Measurements from ENCODE around the gene IGFL4. TPM values are rescaled to one million over a fixed set of nuclear protein-coding genes. Genes with fewer than 3 reads are reported as not detected.

The IGFL4 gene
- total and polyA plus RNA-seq, 9 of the 15 experiments (the other 6 are each of a cell fraction or from before 2014, with no cell fraction given) = not detected

DNA sequence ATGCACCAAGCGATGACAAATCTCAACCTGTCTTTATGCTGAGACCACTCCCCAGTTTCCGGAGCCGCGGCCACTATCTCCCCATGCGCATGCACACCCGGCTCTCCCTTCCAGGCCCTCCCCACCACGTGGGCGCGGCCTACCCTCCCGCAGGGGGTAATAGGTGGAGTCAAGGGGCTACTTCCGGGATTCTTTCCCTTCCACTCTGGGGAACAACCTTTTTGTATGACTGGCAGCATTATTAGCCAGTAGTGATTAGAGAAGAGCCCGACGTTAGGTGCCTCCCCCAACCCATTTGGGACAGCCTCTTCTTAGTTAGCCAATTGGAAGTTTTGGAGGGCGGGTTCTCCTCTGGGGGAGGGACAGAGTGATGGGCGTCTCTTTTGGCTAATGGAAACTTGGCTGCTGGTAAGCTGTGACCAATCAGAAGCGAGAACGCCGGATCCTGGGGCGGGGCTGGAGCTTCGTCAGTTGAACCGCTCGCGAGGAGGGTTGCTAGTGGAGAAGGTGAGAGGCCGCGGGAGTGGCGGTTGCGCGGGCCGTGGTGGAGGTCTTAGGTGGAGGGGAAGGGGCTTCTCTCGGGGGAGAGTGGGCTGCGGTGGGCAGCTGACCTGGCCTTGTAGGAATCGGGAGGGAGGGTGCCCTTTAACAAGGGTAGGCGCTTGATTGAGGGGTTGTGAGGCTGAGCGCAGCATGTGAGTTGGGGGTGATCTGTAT is 45.6 kb downstream of the IGFL4 start, which contains the start of gene CCDC61 (continued):
- TF ChIP-seq, protein P1, sequence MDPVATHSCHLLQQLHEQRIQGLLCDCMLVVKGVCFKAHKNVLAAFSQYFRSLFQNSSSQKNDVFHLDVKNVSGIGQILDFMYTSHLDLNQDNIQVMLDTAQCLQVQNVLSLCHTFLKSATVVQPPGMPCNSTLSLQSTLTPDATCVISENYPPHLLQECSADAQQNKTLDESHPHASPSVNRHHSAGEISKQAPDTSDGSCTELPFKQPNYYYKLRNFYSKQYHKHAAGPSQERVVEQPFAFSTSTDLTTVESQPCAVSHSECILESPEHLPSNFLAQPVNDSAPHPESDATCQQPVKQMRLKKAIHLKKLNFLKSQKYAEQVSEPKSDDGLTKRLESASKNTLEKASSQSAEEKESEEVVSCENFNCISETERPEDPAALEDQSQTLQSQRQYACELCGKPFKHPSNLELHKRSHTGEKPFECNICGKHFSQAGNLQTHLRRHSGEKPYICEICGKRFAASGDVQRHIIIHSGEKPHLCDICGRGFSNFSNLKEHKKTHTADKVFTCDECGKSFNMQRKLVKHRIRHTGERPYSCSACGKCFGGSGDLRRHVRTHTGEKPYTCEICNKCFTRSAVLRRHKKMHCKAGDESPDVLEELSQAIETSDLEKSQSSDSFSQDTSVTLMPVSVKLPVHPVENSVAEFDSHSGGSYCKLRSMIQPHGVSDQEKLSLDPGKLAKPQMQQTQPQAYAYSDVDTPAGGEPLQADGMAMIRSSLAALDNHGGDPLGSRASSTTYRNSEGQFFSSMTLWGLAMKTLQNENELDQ (CRISPR knock-in tag; IDR thresholded peaks at IDR 0.05; ENCODE audit: borderline replicate concordance) = no peak
- no peak for TF ChIP-seq NELFE (IDR thresholded peaks at IDR 0.05; ENCODE audit: insufficient read depth, insufficient read length)
- TF ChIP-seq MCM3 (IDR thresholded peaks at IDR 0.05) = no peak
- peak in 1 of 2 experiments; percentile 59; a peak in 1 of 4 replicates for TF ChIP-seq TEAD1 (CRISPR knock-in tag; IDR thresholded peaks at IDR 0.05)
- peak; percentile 88 for TF ChIP-seq CHD2 (IDR thresholded peaks at IDR 0.05; ENCODE audit: low read depth, low read length)
- TF ChIP-seq KLF6 (CRISPR knock-in tag; IDR thresholded peaks at IDR 0.05; ENCODE audit: borderline replicate concordance) = 0 out of 2 replicates have a peak, but pooled peaks have one; percentile 28
- no peak for TF ChIP-seq SMARCB1 (IDR thresholded peaks at IDR 0.05; ENCODE audit: insufficient read length, low read depth)
- peak; percentile 86 for TF ChIP-seq OTX1 (CRISPR knock-in tag; IDR thresholded peaks at IDR 0.05)
- TF ChIP-seq ERF (CRISPR knock-in tag; IDR thresholded peaks at IDR 0.05) = 0 out of 2 replicates have a peak, but pooled peaks have one; percentile 72
- TF ChIP-seq ZEB2 (IDR thresholded peaks at IDR 0.05) = no peak
- no peak for TF ChIP-seq PHB (CRISPR knock-in tag; IDR thresholded peaks at IDR 0.05)
- TF ChIP-seq DPF2 (IDR thresholded peaks at IDR 0.05) = no peak
- TF ChIP-seq, protein P2, sequence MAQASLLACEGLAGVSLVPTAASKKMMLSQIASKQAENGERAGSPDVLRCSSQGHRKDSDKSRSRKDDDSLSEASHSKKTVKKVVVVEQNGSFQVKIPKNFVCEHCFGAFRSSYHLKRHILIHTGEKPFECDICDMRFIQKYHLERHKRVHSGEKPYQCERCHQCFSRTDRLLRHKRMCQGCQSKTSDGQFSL (CRISPR knock-in tag; IDR thresholded peaks at IDR 0.05) = no peak
- TF ChIP-seq, protein P2 (tag; IDR thresholded peaks at IDR 0.05) = no peak
- TF ChIP-seq ZNF282 (CRISPR knock-in tag; IDR thresholded peaks at IDR 0.05) = no peak
- TF ChIP-seq, protein P3, sequence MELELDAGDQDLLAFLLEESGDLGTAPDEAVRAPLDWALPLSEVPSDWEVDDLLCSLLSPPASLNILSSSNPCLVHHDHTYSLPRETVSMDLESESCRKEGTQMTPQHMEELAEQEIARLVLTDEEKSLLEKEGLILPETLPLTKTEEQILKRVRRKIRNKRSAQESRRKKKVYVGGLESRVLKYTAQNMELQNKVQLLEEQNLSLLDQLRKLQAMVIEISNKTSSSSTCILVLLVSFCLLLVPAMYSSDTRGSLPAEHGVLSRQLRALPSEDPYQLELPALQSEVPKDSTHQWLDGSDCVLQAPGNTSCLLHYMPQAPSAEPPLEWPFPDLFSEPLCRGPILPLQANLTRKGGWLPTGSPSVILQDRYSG (tag; conservative IDR thresholded peaks at IDR 0.05; ENCODE audit: low read depth) = no peak
- TF ChIP-seq RUNX1 (IDR thresholded peaks at IDR 0.05; ENCODE audit: low read depth) = no peak
- no peak for TF ChIP-seq PTTG1 (tag; IDR thresholded peaks at IDR 0.05; ENCODE audit: low read depth)
- TF ChIP-seq NRF1 (conservative IDR thresholded peaks at IDR 0.05 in 1 of 2, IDR thresholded peaks at IDR 0.05 in 1 of 2) = peak; percentile 97 to 98
- TF ChIP-seq WHSC1 (IDR thresholded peaks at IDR 0.05; ENCODE audit: low read length) = no peak
- TF ChIP-seq SP1 (CRISPR knock-in tag; IDR thresholded peaks at IDR 0.05) = peak; percentile 97
- TF ChIP-seq ZNF12 (CRISPR knock-in tag; IDR thresholded peaks at IDR 0.05) = no peak
- peak; percentile 73 for TF ChIP-seq TAF1 (IDR thresholded peaks at IDR 0.05; ENCODE audit: control insufficient read depth, extremely low read depth, insufficient read depth, low read length, severe bottlenecking)
- no peak for TF ChIP-seq TFAM (CRISPR knock-in tag; conservative IDR thresholded peaks at IDR 0.05)
- no peak for TF ChIP-seq DMBX1 (CRISPR knock-in tag; IDR thresholded peaks at IDR 0.05; ENCODE audit: borderline replicate concordance)
- no peak for TF ChIP-seq CBX1 (IDR thresholded peaks at IDR 0.05; ENCODE audit: low read depth)
